D341Med (cell line): ENCODE results near the gene DIAPH2.

ENCODE experiments used
- DNase-seq: peaks from one replicate; pipeline ENCODE4 v3.0.0; 2012; ENCODE audit warnings: low spot score

The DIAPH2 gene

GRCh38 chrX:97482666-97483300, 798.1 kb downstream of the DIAPH2 start:
- DNase-seq: no peak

DNA sequence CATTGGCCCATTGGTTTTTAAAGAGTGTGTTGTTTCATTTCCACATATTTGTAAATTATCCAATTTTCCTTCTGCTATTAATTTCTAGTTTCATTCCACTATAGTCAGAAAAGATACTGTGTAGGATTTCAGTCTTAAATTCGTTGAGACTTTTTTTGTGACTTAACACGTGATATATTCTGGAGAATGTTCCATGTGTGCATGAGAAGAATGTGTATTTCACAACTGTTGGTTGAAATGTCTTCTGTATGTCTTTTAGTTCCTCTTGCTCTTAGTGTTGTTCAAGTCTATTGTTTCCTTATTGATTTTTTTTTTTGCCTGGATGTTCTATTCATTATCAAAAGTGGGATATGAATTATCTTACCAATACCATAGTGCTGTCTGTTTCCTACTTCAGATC, 806.0 kb downstream of the DIAPH2 start:
- DNase-seq: no peak

GRCh38 chrX:97494756-97495372, 810.2 kb downstream of the DIAPH2 start:
- DNase-seq: no peak

GRCh38 chrX:97498093-97498492, 813.5 kb downstream of the DIAPH2 start:
- DNase-seq: no peak

DNA sequence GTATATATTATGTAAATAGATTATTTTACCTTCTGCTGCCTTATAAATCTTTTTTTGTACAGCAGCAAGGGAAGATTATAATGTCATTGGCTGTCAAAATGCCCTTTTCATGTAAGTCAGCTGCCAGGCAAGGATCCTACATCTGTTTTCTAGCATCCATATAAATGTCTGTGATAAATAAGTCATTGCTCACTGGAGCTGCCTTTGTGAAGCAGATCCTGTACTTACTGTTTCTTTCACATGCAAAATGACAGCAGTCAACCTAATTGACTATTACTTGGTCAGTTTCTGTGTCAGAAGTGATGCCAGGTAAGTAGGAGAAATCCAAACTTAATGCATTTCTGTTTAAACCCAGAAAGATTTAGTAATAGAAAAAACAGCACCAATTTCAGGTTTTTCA, 819.8 kb downstream of the DIAPH2 start:
- no peak for DNase-seq

DNA sequence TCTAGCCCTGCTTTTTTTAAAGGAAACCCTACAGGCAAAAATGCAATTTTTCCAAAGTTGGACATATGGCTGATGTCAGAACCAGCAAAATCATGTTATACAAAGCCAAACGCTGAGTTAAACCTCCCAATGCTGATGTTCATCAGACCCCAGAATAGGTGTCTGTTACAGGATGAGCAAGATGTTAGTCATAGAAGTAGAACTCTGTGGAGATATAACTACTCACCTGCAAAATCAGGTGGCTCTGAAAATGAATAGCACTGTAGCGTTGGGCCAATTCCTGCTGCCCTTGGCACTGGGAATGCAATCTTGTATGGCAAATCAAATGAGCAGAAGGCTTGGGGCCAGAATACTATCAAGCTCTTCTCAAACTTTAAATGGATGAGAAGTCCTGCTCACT, 833.1 kb downstream of the DIAPH2 start:
- no peak for DNase-seq

GRCh38 chrX:97522307-97522706, 837.7 kb downstream of the DIAPH2 start:
- DNase-seq: no peak

- DNase-seq: no peak
Observed at GRCh38 chrX:97524340-97524739, 839.7 kb downstream of the DIAPH2 start.

- no peak for DNase-seq
Observed at GRCh38 chrX:97524997-97525396, 840.4 kb downstream of the DIAPH2 start.

- DNase-seq: no peak
Observed at GRCh38 chrX:97525981-97526380, 841.3 kb downstream of the DIAPH2 start.

- no peak for DNase-seq
Observed at GRCh38 chrX:97527725-97528124, 843.1 kb downstream of the DIAPH2 start.

DNA sequence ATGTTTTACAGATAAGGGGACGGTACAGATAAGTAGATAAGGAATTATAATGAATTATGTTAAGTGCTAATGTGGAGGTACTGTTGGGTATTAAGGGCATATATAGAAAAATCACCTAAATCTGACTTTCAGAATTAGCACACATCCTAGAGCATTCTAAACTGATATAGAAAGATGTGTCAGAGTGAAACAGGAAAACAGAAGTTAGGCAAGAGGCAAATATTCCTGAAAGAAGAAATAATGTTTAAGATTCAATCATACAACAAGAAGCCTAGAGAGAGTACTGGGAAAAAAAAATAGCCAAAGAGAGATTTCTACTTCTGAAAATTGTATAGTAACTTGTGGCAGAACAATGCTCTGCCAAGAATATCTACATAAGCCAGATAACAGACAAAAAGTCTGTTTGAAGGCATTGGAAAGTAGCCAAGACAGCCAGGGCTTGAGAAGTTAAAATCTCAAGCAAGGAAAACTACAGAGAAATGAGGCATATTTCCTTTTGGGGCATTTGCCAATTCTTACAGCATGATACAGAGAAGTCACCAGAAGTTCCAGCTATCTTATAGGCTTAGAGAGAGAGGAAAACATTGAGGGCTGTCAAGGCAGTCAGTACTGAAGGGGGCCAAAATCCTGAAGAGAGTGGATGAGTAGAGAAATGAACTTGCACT, 845.0 kb downstream of the DIAPH2 start:
- no peak for DNase-seq

DNA sequence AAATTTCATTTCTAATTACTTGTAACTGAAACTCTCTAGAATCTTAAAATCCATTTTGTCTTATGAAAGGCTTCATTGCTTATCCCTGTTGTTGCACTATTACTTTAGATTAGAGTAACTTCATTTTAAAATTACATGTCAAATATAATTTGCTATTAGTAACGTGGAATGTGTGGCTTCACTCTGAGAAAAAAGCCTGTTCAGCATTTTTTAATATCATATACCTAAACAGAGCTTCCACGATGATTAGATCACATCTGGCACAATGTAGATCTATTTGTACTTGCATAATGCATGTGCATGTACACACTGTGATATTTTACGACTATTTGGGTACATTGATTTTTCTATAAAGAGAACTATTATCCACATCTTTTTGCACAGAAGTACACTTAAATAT, 847.2 kb downstream of the DIAPH2 start:
- no peak for DNase-seq

- no peak for DNase-seq
Observed at GRCh38 chrX:97538745-97539144, 854.1 kb downstream of the DIAPH2 start.

DNA sequence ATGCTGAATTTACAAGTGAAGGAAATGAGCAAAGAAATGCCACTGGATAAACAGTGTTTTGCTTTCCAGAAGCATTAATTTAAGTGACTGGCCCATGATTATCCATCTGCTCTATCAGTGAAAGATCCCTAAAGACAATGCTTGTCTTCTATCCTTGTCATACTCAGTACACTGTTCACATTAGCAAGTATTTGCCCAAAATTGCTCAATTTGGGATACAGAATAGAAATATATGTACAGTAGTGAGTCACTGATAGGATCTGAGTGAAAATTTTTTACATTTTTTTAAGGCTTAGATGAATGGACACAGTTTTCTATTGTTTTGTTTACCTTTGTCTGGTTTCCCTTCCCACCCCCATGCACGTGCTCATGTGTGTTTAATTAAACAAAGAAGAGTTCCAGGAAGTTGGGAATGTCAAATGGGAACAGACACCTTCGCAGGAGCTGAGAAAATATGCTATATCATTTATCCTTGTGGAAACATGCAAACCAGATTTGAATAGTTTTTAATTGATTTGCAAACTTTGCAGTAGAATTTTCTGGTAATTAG, 855.4 kb downstream of the DIAPH2 start:
- DNase-seq: no peak

DNA sequence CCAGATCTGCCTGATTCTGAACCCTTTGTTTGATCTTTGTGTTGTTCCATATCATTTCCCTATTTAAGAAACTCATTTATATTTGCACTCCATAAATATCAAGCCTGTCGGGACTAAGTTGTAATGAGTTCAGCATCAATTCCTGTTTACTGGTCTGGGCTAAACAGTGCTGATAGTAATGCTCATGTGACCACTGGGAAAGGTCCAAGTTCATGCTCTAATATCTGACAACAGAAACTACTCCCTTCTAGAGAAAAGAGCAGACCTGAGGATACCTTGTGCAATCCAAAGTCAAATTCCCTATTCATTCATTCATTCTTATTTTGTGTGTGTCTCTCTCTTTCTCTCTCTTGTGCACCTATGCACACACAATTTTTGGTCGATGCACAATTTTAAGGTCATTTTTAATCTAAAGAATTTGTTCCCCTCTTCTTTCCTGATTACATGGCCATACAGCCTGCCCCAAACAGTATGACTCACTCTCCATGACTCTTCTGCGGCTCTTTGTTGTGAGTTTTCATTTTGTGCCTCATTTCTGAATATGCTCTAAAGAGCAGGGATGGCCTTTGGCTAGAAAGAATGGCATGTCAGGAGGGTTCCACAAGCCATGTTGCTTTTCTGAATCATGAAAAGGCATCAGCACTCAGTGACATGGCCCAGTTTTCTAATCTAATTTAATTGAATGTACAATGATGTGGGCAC, 863.4 kb downstream of the DIAPH2 start:
- no peak for DNase-seq

DNA sequence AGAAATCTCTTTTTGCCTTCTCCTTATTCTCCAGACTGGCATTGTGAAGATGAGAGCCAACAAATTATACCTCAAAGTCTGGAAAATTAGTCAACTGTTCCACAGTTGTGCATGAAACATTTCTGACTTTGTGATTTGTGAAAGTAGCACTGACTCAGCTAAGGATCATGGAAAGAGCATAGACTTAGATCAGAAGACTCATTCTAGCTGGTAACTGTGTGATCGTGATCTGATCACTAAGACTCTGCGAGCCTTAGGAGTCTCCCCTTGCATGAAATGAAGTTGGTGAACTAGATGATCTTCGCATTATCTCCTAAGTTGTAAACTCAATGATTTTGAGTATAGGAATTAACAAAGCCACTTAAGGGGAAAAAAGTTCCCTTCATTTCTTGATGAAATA, 867.2 kb downstream of the DIAPH2 start:
- DNase-seq: no peak

DNA sequence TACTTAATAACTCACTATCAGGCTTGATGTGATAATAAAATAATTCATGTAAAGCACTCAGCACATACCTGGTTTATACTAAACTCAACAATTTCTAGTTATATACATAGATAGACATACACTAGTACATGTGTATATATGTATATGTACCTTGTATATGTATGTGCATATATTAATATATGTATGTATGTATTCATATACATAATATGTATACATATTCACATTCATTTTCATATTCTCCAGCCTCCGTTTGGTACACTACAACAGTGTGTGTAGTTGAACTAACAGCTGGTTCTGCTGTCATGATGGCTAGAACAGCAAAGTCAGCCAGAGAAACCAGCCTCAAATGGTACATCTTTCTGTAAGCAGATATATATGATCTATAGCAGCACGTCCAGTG, 869.2 kb downstream of the DIAPH2 start:
- no peak for DNase-seq

DNA sequence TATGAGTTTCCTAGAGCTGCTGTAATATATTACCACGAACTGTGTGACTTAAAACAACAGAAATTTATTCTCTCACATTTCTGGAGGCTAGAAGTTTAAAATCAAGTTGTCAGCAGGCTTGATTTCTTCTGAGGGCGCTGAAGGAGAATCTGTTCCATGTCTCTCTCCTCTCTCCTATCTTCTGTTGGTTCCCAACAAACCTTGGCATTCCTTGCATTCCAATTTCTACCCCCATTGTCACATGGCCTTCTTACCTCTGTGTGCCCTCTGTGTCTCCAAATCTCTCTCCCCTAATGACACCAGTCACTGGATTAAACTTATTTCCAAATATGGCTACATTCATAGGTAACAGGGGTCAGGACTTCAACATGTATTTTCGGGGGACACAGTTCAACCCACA, 871.7 kb downstream of the DIAPH2 start:
- DNase-seq: no peak

DNA sequence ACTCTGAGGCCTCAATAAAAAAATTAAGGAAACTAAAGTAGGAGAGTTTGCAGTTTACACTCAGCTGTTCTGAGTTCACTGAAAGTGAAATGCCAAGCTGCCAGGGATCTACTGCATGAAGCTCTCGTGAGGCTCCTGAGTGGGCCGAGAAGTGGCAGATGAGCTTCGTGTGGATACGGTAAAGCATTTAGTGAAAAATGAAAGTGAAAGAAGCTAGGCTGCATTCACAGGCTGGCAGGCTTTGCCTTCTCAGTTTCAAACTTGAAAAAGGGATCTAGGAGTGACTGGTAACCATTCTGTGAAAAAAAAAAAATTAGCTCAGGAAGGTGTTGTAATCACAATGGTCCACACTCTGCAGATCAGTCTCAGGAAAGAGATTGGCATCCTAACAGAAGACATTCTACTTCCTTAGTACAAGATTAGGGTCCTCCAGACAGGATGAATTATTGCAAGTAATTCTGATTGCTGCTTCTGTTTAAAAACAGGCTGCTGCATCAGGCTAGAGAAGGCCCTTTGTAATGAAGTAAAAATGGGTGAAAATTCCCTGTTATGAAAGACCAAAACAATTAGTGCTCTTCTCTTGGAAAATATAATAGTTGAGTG, 879.0 kb downstream of the DIAPH2 start:
- no peak for DNase-seq

DNA sequence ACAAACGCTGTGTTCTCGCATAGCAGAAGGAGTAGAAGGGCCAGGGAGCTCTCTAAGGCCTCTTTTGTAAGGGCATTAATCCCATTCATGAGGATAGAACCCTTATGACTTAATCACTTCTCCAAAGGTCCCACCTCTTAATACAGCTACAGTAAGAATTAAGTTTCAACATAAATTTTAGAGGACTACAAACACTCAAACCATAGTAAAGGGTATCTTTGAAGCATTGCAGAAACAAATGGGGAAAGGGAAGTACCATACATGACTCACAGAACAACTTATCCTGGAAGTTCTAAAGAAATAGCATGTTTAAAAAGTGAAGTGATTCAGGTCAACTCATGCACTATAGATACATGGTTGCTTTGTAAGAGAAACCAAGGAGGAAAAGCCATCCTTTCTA, 879.9 kb downstream of the DIAPH2 start:
- DNase-seq: no peak

- DNase-seq: no peak
Observed at GRCh38 chrX:97587171-97587570, 902.5 kb downstream of the DIAPH2 start.
